Peyer's patch (tissue), 4 donors: Measurements from ENCODE around the gene SERPINA6.

Source experiments
- POLR2A ChIP-seq, 2 donors: fragments of 450-650 bp; IDR thresholded peaks; one replicate each; pipeline ENCODE4 v1.5.1; 2017; ENCODE audit warnings: antibody characterized with exemption in 2 of 2, mild to moderate bottlenecking in 2 of 2, moderate library complexity in 2 of 2
- TF ChIP-seq, protein P1 (sequence below), 6 experiments: fragments of 450-650 bp in 4 of 6; fragments of 200-600 bp in 2 of 6; sonication (generic) in 1 of 6; IDR thresholded peaks; one replicate each; pipeline ENCODE4 v1.5.1; 2017 to 2019; ENCODE audit warnings: antibody characterized with exemption in 6 of 6, mild to moderate bottlenecking in 3 of 6, moderate library complexity in 1 of 6

DNA sequence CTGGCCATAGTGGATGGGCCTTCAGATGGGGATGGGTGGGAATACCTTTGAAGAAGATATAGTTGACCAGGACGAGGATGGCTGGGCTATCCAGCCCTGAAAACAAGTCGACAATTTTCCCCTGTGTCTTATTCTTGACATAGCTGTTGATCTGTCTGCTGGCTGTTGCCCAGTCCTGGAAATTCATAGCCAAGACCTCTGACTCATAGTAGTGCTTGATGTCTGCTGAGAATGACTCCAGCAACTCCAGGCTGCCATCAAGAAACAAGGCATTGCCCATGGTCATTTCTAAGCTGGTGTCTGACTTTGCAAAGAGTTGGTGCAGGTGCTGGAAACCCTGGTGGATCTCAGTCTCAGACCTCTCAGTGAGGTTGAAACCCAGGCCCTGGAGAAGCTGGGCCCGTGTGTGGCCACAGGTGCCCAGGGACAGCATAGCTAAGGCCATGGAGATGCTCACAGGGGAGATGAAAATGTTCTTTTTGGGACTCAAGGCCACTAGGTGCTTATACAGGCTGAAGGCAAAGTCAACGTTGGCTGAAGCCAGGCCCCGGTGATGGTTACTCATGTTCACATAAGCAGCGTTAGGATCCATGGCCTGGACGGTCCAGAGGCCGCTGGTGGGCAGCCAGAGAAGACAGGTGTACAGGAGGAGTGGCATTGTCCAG lies 9.0 kb downstream of the SERPINA6 start:
- TF ChIP-seq, protein P1, sequence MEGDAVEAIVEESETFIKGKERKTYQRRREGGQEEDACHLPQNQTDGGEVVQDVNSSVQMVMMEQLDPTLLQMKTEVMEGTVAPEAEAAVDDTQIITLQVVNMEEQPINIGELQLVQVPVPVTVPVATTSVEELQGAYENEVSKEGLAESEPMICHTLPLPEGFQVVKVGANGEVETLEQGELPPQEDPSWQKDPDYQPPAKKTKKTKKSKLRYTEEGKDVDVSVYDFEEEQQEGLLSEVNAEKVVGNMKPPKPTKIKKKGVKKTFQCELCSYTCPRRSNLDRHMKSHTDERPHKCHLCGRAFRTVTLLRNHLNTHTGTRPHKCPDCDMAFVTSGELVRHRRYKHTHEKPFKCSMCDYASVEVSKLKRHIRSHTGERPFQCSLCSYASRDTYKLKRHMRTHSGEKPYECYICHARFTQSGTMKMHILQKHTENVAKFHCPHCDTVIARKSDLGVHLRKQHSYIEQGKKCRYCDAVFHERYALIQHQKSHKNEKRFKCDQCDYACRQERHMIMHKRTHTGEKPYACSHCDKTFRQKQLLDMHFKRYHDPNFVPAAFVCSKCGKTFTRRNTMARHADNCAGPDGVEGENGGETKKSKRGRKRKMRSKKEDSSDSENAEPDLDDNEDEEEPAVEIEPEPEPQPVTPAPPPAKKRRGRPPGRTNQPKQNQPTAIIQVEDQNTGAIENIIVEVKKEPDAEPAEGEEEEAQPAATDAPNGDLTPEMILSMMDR (IDR thresholded peaks at IDR 0.05): no peak
- no peak for TF ChIP-seq POLR2A (IDR thresholded peaks at IDR 0.05)
